ENCODE results near the gene OSBP2. TPM values are rescaled to one million over a fixed set of nuclear protein-coding genes. Genes with fewer than 3 reads are reported as not detected.

The OSBP2 gene
- total and polyA plus RNA-seq, 2 of the 13 experiments (the other 11 are each of a cell fraction or from before 2014, with no cell fraction given), result 5.0 to 7.7 TPM

GRCh38 chr22:30885001-30885366, 190.3 kb downstream of the OSBP2 start (continued):
- TF ChIP-seq AKNA (CRISPR knock-in tag; IDR thresholded peaks at IDR 0.05; ENCODE audit: borderline replicate concordance) (no peak), IRF9 (CRISPR knock-in tag; IDR thresholded peaks at IDR 0.05; ENCODE audit: borderline replicate concordance) (no peak), ZNF589 (CRISPR knock-in tag; conservative IDR thresholded peaks at IDR 0.05) (no peak)

- intact Hi-C loops (cut with micrococcal nuclease; ENCODE audit: unreplicated experiment), result no loop called here
- Histone ChIP-seq H3K36me3 (replicated peaks in 1 of 2; ENCODE audit: control insufficient read depth in 1 of 2, insufficient read depth in 2 of 2, low read length in 2 of 2) (peaks cover 0 to 8% of the 10 kb centered on the region in 2 experiments; a peak in 3 of 5 replicates), H4K20me1 (ENCODE audit: insufficient read depth, low read length) (no peaks in the 10 kb centered on the region), H3K27ac (ENCODE audit: extremely low read length, insufficient read depth, low read length) (no peak overlapping the region), H3K4me3 (replicated peaks in 1 of 3; ENCODE audit: insufficient read depth in 1 of 3, low read depth in 2 of 3, low read length in 3 of 3) (no peak overlapping the region), H3K27me3 (ENCODE audit: control insufficient read depth in 1 of 2, insufficient read depth in 2 of 2, low read length in 2 of 2) (no peaks in the 10 kb centered on the region), H3K79me2 (ENCODE audit: insufficient read depth, low read length) (no peaks in the 10 kb centered on the region), H3K9me3 (ENCODE audit: low read length) (no peaks in the 10 kb centered on the region), H3K4me2 (ENCODE audit: low read depth, low read length) (no peak overlapping the region), H3K9ac (ENCODE audit: insufficient read depth, low read depth, low read length) (no peak overlapping the region), H3K4me1 (ENCODE audit: insufficient read depth, low read length) (peaks cover 40% of the 10 kb centered on the region), H2AFZ (ENCODE audit: low read length) (no peak overlapping the region)
- in situ Hi-C loops (cut with HindIII; ENCODE audit: extremely low pct_ligation_motif_present, low pct_unique_long_range_greater_than_20kb), result no loop called here
- TF ChIP-seq IRF9 (CRISPR knock-in tag; IDR thresholded peaks at IDR 0.05; ENCODE audit: borderline replicate concordance), result no peak
- FAIRE-seq (no peak), ATAC-seq (no peak), DNase-seq (ENCODE audit: low spot score) (no peak)
- BruUV-seq (replicated peaks), result no TSS peak
- ChIA-PET CTCF (ENCODE audit: low intra/inter-chr PET ratio, low total read pairs) (no interaction called here), POLR2A (no interaction called here)
- WGBS (ENCODE audit: low lambda C conversion rate), result no CpG with 5 or more reads among the region's 9 CpGs
Observed at GRCh38 chr22:30885591-30885990, 190.9 kb downstream of the OSBP2 start.
